K562 (cell line): Measurements from ENCODE around the gene NES. TPM values are rescaled to one million over a fixed set of nuclear protein-coding genes. Genes with fewer than 3 reads are reported as not detected.

Experiments used
- ATAC-seq: fragments of 200-7000 bp; cut with Tn5 transposase; 3 replicates; pipeline ENCODE4 v1.9.1; 2020; ENCODE audit warnings: moderate library complexity
- BruUV-seq: library from RNA; stranded (reverse); fragments of 400-500 nt; replicated peaks from 2 replicates; lab custom pipeline; 2021; lab: Mats Ljungman, UMichigan
- CTCF ChIA-PET: fragments of 300-600 bp; formaldehyde crosslinking; extraction: SDS; loops from one replicate; lab custom pipeline; 2021; ENCODE audit warnings: low intra/inter-chr PET ratio; lab: Yijun Ruan, JAX
- POLR2A ChIA-PET: fragments of 300-600, 350-650 bp; sonication (Branson Sonifier 250); formaldehyde crosslinking; extraction: SDS; loops from one replicate; lab custom pipeline; 2021; ENCODE audit warnings: antibody characterized with exemption, inconsistent platforms; lab: Yijun Ruan, JAX
- DNase-seq, 4 experiments: peaks; one replicate each; pipeline versions ENCODE4 v3.0.0 to v3.0.0-alpha.2; 2011 to 2018; ENCODE audit warnings: low spot score in 3 of 4, mixed read lengths in 3 of 4; ENCODE audit errors: extremely low read depth in 1 of 4
- FAIRE-seq: peaks from 2 replicates; lab custom pipeline; 2011; peaks lifted over from hg19 to GRCh38; lab: Jason Lieb, UNC
- H2AFZ ChIP-seq: 2 replicates; pipeline ENCODE4 v1.6.0; 2011; ENCODE audit warnings: low read depth, low read length, control low read depth, inconsistent platforms
- H3K27ac ChIP-seq: fragments of 200-600 bp; 3 replicates; pipeline ENCODE4 v1.8.0; 2011; ENCODE audit warnings: low read depth, mild to moderate bottlenecking, control low read depth, inconsistent platforms, low read length, moderate library complexity, mixed read lengths; ENCODE audit errors: extremely low read depth
- H3K27me3 ChIP-seq, 2 experiments: fragments of 300-600 bp in 1 of 2; 2 replicates in 1 of 2; 3 replicates in 1 of 2; pipeline versions ENCODE4 v1.6.0 to v1.8.0; 2011; ENCODE audit warnings: inconsistent platforms in 2 of 2, low read length in 2 of 2, mild to moderate bottlenecking in 1 of 2, mixed read lengths in 1 of 2, moderate library complexity in 1 of 2; ENCODE audit not compliant: control insufficient read depth in 2 of 2, insufficient read depth in 2 of 2
- H3K36me3 ChIP-seq: fragments of 300-600 bp; 3 replicates; pipeline ENCODE4 v1.8.0; 2011; ENCODE audit warnings: mild to moderate bottlenecking, low read length, inconsistent platforms; ENCODE audit not compliant: control insufficient read depth, insufficient read depth
- H3K4me1 ChIP-seq, 2 experiments: fragments of 200-600 bp in 1 of 2; replicated peaks in 1 of 2; 2 replicates in 1 of 2; 3 replicates in 1 of 2; pipeline versions ENCODE4 v1.5.1 to v1.8.0; 2011; ENCODE audit warnings: inconsistent platforms in 2 of 2, low read length in 2 of 2, mild to moderate bottlenecking in 1 of 2, mixed read lengths in 1 of 2, moderate library complexity in 1 of 2; ENCODE audit not compliant: control insufficient read depth in 2 of 2, insufficient read depth in 2 of 2
- H3K4me2 ChIP-seq: 2 replicates; pipeline ENCODE4 v1.6.1; 2011; ENCODE audit warnings: low read length, control low read depth, inconsistent platforms, mixed read lengths; ENCODE audit not compliant: insufficient read depth
- H3K4me3 ChIP-seq: fragments of 200-600 bp; sonication (generic), shearing (Covaris generic); 2 replicates; pipeline ENCODE4 v1.5.1; 2016; ENCODE audit warnings: control low read depth, inconsistent platforms
- H3K79me2 ChIP-seq: fragments of 200-600 bp; 3 replicates; pipeline ENCODE4 v1.8.0; 2011; ENCODE audit warnings: low read length, inconsistent platforms; ENCODE audit not compliant: control insufficient read depth, insufficient read depth
- H3K9ac ChIP-seq, 2 experiments: 2 replicates each; pipeline versions ENCODE4 v1.6.0 to v1.6.1; 2011; ENCODE audit warnings: low read depth in 2 of 2, low read length in 2 of 2, control low read depth in 1 of 2, inconsistent platforms in 1 of 2, mild to moderate bottlenecking in 1 of 2, mixed read lengths in 1 of 2; ENCODE audit not compliant: insufficient read depth in 1 of 2
- H3K9me1 ChIP-seq: one replicate; pipeline ENCODE4 v1.6.0; 2011; ENCODE audit warnings: inconsistent platforms, mild to moderate bottlenecking, low read length, moderate library complexity; ENCODE audit not compliant: control insufficient read depth, insufficient read depth
- H3K9me3 ChIP-seq: replicated peaks from 2 replicates; pipeline ENCODE4 v1.5.1; 2011; ENCODE audit warnings: low read depth, low read length, inconsistent platforms; ENCODE audit not compliant: control insufficient read depth, insufficient read depth
- H4K20me1 ChIP-seq: replicated peaks from 2 replicates; pipeline ENCODE4 v1.6.1; 2011; ENCODE audit warnings: low read length, inconsistent platforms, mixed read lengths; ENCODE audit not compliant: control insufficient read depth, insufficient read depth
- HNRNPL ChIP-seq: fragments of 200-400 bp; formaldehyde crosslinking; IDR thresholded peaks from 2 replicates; pipeline ENCODE4 v1.6.1; 2017; ENCODE audit warnings: low read depth, mild to moderate bottlenecking, low read length
- KDM5B ChIP-seq: fragments of 200-600 bp; sonication (generic); IDR thresholded peaks from 2 replicates; pipeline ENCODE4 v1.6.1; 2012; ENCODE audit warnings: low read depth, mild to moderate bottlenecking, moderate library complexity, low read length, control low read depth, inconsistent platforms; ENCODE audit not compliant: insufficient replicate concordance
- THRAP3 ChIP-seq: fragments of 450-650 bp; IDR thresholded peaks from 2 replicates; pipeline ENCODE4 v1.6.1; 2016; ENCODE audit warnings: mild to moderate bottlenecking, inconsistent platforms, borderline replicate concordance
- WGBS: fragments of 100-300 bp; shearing (Covaris generic); methylation state at CpG from one replicate; pipeline ENCODE4 v1.1.6; 2016; ENCODE audit warnings: low coverage, mixed read lengths; ENCODE audit not compliant: insufficient coverage; ENCODE audit errors: missing lambda C conversion rate; 5-methylcytosine and 5-hydroxymethylcytosine counted together
- in situ Hi-C: fragments of 300-500 bp; cut with MboI; formaldehyde crosslinking; loops from 4 replicates; pipeline ENCODE4 v1.15.0; 2018; ENCODE audit warnings: inconsistent platforms, mixed read lengths
- intact Hi-C: fragments of 100-400 bp; cut with micrococcal nuclease; formaldehyde crosslinking; loops from 2 replicates; pipeline ENCODE4 v1.14.2; 2022
- polyA plus RNA-seq, 8 experiments: library from polyadenylated mRNA; depleted of rRNA in 4 of 8; stranded (reverse) in 5 of 8; unstranded in 3 of 8; fragments of >200 nt; fragmentation: Nextera tagmentation in 2 of 8; fragmentation: Illumina TruSeq in 1 of 8; extraction: Ambion mirVana in 2 of 8; extraction: Trizol in 1 of 8; gene quantifications; 2 replicates each; pipeline versions ENCODE4 v1.2.1 to v1.2.3, GENCODE V29; 2011 to 2014; ENCODE audit warnings: inconsistent platforms in 1 of 8, missing spikeins in 1 of 8
- total RNA-seq, 7 experiments: library from RNA; depleted of rRNA in 6 of 7; stranded (reverse); fragments of >200 nt in 6 of 7; fragmentation: Illumina TruSeq in 2 of 7; extraction: Trizol in 2 of 7; gene quantifications; 2 replicates each; pipeline versions ENCODE4 v1.2.1 to v1.2.3, GENCODE V29; 2011 to 2021; ENCODE audit warnings: low replicate concordance in 1 of 7

NES gene
- total and polyA plus RNA-seq, 9 of the 15 experiments (the other 6 are each of a cell fraction or from before 2014, with no cell fraction given), result 0.10 to 8.6 (median 4.2) TPM

- TF ChIP-seq THRAP3 (no peak), KDM5B (peak; percentile 7), HNRNPL (peak; percentile 3; the same call in 1 of the 2 replicates)
- Histone ChIP-seq H3K27me3 (peaks cover 4 to 9% of the 10 kb centered on the region in 2 experiments; a peak in 3 of 5 replicates), H3K4me2 (peak overlapping the region; percentile 21), H3K9ac (peak overlapping the region; percentile 15 to 88; a peak in 3 of 4 replicates), H3K36me3 (no peaks in the 10 kb centered on the region), H3K4me3 (no peak overlapping the region), H3K9me3 (no peaks in the 10 kb centered on the region), H4K20me1 (no peaks in the 10 kb centered on the region), H3K79me2 (no peaks in the 10 kb centered on the region; the same call in 2 of the 3 replicates), H3K27ac (no peak overlapping the region), H3K9me1 (no peaks in the 10 kb centered on the region), H3K4me1 (peaks cover 22 to 47% of the 10 kb centered on the region in 2 experiments), H2AFZ (no peak overlapping the region)
- 91% methylated on average over 21 of the region's 49 CpGs for WGBS
- FAIRE-seq (no peak), ATAC-seq (no peak), DNase-seq (no peak)
- ChIA-PET CTCF (interaction anchor here (4.8 kb wide), 1 partner anchor 17 kb away, joined by 110 read pairs; no protein-coding TSS in a partner anchor), POLR2A (interaction anchor here (0.6 to 3.1 kb wide), 11 partner anchors 11 to 237 kb away, joined by 3 to 24 read pairs (median 4); no protein-coding TSS in a partner anchor)
- BruUV-seq, result no TSS peak
- in situ Hi-C loops, result no loop called here
- intact Hi-C loops, result no loop called here
Measured at GRCh38 chr1:156676114-156676819, 940 bp downstream of the NES start.
